Measurements from ENCODE around the gene KRT86.

DNA sequence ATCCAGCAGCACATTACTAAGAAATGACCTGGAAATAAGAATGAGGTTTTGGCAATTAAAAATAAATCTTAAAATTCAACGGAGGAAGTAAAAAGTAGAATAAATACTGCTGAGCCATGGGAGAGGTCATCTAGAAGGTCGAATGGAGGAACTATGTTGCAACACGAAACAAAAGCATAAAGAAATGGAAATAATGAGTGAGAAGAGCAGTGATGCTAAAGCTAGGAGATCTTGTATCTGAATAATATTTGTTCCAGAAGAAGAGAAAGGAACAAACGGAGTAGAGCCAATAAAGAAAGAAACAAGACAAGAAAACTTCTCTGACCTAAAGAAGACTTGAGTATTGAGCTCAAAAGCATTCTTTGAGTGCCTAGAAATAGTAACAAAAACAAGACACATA lies 48.0 kb upstream of the KRT86 start:
- TF ChIP-seq, protein P1, sequence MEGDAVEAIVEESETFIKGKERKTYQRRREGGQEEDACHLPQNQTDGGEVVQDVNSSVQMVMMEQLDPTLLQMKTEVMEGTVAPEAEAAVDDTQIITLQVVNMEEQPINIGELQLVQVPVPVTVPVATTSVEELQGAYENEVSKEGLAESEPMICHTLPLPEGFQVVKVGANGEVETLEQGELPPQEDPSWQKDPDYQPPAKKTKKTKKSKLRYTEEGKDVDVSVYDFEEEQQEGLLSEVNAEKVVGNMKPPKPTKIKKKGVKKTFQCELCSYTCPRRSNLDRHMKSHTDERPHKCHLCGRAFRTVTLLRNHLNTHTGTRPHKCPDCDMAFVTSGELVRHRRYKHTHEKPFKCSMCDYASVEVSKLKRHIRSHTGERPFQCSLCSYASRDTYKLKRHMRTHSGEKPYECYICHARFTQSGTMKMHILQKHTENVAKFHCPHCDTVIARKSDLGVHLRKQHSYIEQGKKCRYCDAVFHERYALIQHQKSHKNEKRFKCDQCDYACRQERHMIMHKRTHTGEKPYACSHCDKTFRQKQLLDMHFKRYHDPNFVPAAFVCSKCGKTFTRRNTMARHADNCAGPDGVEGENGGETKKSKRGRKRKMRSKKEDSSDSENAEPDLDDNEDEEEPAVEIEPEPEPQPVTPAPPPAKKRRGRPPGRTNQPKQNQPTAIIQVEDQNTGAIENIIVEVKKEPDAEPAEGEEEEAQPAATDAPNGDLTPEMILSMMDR (IDR thresholded peaks at IDR 0.05), result no peak
- TF ChIP-seq POLR2A (IDR thresholded peaks at IDR 0.05), result no peak
- no peak for TF ChIP-seq POLR2AphosphoS5 (IDR thresholded peaks at IDR 0.05)
- TF ChIP-seq EP300 (IDR thresholded peaks at IDR 0.05; ENCODE audit: low read depth), result no peak

All from transverse colon (tissue), 4 donors.